ENCODE results near the gene ATF1. TPM values are rescaled to one million over a fixed set of nuclear protein-coding genes. Genes with fewer than 3 reads are reported as not detected.
"Not testable (repeated sequence)": the region's sequence is repeated elsewhere in the genome, so short reads cannot be mapped to it uniquely, and the experiment has no call there.

ATF1 gene
- total RNA-seq, 3 donors from 2014 or later: 39.1 to 43.0 (median 41.7) TPM

- TF ChIP-seq, protein P1, sequence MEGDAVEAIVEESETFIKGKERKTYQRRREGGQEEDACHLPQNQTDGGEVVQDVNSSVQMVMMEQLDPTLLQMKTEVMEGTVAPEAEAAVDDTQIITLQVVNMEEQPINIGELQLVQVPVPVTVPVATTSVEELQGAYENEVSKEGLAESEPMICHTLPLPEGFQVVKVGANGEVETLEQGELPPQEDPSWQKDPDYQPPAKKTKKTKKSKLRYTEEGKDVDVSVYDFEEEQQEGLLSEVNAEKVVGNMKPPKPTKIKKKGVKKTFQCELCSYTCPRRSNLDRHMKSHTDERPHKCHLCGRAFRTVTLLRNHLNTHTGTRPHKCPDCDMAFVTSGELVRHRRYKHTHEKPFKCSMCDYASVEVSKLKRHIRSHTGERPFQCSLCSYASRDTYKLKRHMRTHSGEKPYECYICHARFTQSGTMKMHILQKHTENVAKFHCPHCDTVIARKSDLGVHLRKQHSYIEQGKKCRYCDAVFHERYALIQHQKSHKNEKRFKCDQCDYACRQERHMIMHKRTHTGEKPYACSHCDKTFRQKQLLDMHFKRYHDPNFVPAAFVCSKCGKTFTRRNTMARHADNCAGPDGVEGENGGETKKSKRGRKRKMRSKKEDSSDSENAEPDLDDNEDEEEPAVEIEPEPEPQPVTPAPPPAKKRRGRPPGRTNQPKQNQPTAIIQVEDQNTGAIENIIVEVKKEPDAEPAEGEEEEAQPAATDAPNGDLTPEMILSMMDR (IDR thresholded peaks at IDR 0.05): no peak
- Histone ChIP-seq H3K4me1 (ENCODE audit: low read depth) (no peaks in the 10 kb centered on the region), H3K36me3 (ENCODE audit: low read depth) (no peaks in the 10 kb centered on the region), H3K4me3 (no peak within 1 kb of the TSS), H3K9me3 (no peaks in the 10 kb centered on the region)
- no peak for ATAC-seq
- peak in 1 of 3 donors; percentile 4 for DNase-seq
- intact Hi-C loops (cut with DNase I, micrococcal nuclease): no loop called here
Measured at GRCh38 chr12:50842637-50843493, 79.0 kb downstream of the ATF1 start, which contains the start of gene TMPRSS12. TMPRSS12 (plus strand) TSS chr12:50842926; CDS start chr12:50842965, 39 bp downstream.

DNA sequence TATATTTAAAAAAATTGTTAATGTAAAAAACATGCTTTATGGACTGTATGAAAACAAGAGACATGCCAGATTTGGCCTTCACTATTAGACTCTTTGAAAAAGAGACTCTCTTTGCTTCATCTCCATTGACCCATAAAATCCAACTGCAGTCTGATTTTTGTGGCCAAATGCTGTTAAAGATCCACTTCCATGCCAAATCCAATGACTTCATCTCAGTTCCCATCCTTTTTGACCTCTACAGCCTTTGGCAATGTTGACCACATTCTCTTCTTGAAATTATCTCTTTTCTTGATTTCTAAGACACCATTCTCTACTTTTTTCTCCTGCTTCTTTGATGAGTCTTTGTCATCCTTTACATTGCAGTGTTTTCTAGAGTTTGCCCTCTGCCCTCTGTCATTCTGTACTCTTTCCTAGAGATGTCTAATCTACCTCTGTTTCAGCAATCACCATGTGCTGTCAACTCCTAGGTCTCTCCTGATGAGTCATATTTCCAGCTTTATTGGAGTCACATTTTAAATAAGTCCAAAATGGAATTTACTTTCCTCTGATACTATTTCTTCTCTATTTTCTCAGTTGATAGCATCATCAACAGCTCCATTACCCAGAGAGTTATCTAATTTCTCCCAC is 81.2 kb downstream of the ATF1 start:
- ATAC-seq (no peak), DNase-seq (no peak)
- Histone ChIP-seq H3K4me1 (ENCODE audit: low read depth) (no peaks in the 10 kb centered on the region), H3K4me3 (no peak overlapping the region), H3K36me3 (ENCODE audit: low read depth) (no peaks in the 10 kb centered on the region), H3K9me3 (no peaks in the 10 kb centered on the region)
- TF ChIP-seq, protein P1 (IDR thresholded peaks at IDR 0.05): no peak
- intact Hi-C loops (cut with DNase I, micrococcal nuclease): no loop called here

DNA sequence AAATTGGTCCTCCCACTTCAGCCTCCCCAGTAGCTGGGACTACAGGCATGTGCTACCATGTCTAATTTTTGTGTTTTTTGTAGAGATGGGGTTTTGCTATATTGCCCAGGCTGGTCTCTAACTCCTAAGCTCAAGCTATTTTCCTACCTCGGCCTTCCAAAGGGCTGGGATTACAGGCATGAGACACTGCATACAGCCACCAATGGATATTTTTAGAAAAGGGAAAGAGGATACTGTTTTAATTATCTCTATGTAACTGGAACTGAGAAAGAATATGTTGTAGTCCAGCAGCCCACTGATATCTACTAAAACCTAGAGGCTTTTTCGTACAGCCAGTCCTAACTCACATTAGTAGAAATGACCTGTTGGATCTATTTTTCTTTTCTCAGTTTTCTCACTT is 85.1 kb downstream of the ATF1 start:
- no peak overlapping the region for H3K4me3 ChIP-seq
- intact Hi-C loops (cut with DNase I, micrococcal nuclease): no loop called here
- TF ChIP-seq, protein P1 (IDR thresholded peaks at IDR 0.05): no peak
- no peaks in the 10 kb centered on the region for H3K4me1 ChIP-seq (ENCODE audit: low read depth)
- DNase-seq (no peak), ATAC-seq (no peak)
- no peaks in the 10 kb centered on the region for H3K9me3 ChIP-seq
- no peaks in the 10 kb centered on the region for H3K36me3 ChIP-seq (ENCODE audit: low read depth)

- DNase-seq; ATAC-seq; H3K4me1 ChIP-seq (ENCODE audit: low read depth); H3K36me3 ChIP-seq (ENCODE audit: low read depth); H3K9me3 ChIP-seq; intact Hi-C loops (cut with DNase I, micrococcal nuclease); H3K4me3 ChIP-seq: not testable (repeated sequence)
Measured at GRCh38 chr12:50855218-50855617, 91.3 kb downstream of the ATF1 start.

GRCh38 chr12:50855679-50856078 is 91.8 kb downstream of the ATF1 start:
- intact Hi-C loops (cut with DNase I, micrococcal nuclease); H3K36me3 ChIP-seq (ENCODE audit: low read depth); DNase-seq; H3K4me1 ChIP-seq (ENCODE audit: low read depth); ATAC-seq; H3K4me3 ChIP-seq; H3K9me3 ChIP-seq: not testable (repeated sequence)

DNA sequence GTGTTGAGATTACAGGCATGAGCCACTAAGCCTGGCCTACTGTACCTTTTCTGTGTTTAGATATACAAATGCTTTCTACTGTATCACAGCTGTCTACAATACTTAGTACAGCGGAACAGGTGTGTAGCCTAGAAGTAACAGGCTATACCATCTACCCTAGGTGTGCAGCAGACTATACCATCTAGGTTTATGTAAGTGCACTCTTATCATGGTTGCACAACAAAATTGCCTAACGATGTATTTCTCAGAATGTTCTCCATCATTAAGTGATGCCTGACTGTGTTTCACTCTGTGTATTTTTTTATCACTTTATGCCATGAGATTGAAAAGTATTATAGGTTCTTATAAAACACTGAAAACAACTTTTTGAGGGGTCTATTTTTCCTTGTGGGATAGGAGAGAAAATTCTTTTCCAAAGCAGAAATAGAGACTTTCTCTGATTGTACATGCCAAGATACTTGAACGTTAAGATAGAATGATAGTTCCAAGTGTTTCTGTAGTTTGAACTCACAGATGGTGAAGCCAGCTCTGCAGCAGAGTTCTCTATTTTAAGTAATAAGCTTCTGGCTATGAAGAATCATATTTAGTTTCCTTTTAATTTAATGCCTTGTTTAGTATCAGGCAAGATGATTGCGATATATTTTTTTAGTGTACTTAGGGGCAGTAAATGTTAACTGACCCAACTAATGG is 95.9 kb downstream of the ATF1 start:
- Histone ChIP-seq H3K4me3 (no peak overlapping the region), H3K4me1 (ENCODE audit: low read depth) (no peaks in the 10 kb centered on the region)
- intact Hi-C loops (cut with DNase I, micrococcal nuclease): no loop called here

More for the DNA sequence above, 95.9 kb downstream of the ATF1 start:
- Histone ChIP-seq H3K9me3 (no peaks in the 10 kb centered on the region), H3K36me3 (ENCODE audit: low read depth) (no peaks in the 10 kb centered on the region)
- DNase-seq (no peak), ATAC-seq (no peak)
- TF ChIP-seq, protein P1 (IDR thresholded peaks at IDR 0.05): no peak
